Fibroblast of lung (primary cell): ENCODE data around the gene CPXM1. TPM values are rescaled to one million over a fixed set of nuclear protein-coding genes. Genes with fewer than 3 reads are reported as not detected.

Source experiments
- DNase-seq, 2 donors: peaks; one replicate each; pipeline versions ENCODE4 v3.0.0 to v3.0.0-alpha.2; 2010; ENCODE audit warnings: low read depth in 2 of 2
- H2AFZ ChIP-seq: 2 replicates; pipeline ENCODE4 v1.5.1; 2012; ENCODE audit warnings: low read length, control low read depth, inconsistent platforms
- H3K27ac ChIP-seq: 2 replicates; pipeline ENCODE4 v1.5.1; 2011; ENCODE audit warnings: low read length, control low read depth; ENCODE audit not compliant: insufficient read depth
- H3K27me3 ChIP-seq: 2 replicates; pipeline ENCODE4 v1.5.1; 2011; ENCODE audit warnings: mild to moderate bottlenecking, low read length; ENCODE audit not compliant: control insufficient read depth, insufficient read depth
- H3K36me3 ChIP-seq: 2 replicates; pipeline ENCODE4 v1.5.1; 2011; ENCODE audit warnings: low read length; ENCODE audit not compliant: control insufficient read depth, insufficient read depth
- H3K4me1 ChIP-seq: 2 replicates; pipeline ENCODE4 v1.5.1; 2011; ENCODE audit warnings: low read length; ENCODE audit not compliant: control insufficient read depth, insufficient read depth; ENCODE audit errors: extremely low read depth
- H3K4me2 ChIP-seq: 2 replicates; pipeline ENCODE4 v1.5.1; 2011; ENCODE audit warnings: low read length, control low read depth; ENCODE audit not compliant: insufficient read depth; ENCODE audit errors: extremely low read depth
- H3K4me3 ChIP-seq, 4 experiments: fragments of 200-600 bp in 1 of 4; sonication (generic) in 1 of 4; replicated peaks in 1 of 4; 2 replicates each; pipeline ENCODE4 v1.5.1; 2011 to 2016; ENCODE audit warnings: low read length in 4 of 4, low read depth in 3 of 4, mild to moderate bottlenecking in 3 of 4, control low read depth in 2 of 4, inconsistent platforms in 1 of 4, mixed read lengths in 1 of 4; ENCODE audit not compliant: insufficient read depth in 1 of 4; ENCODE audit errors: control extremely low read depth in 1 of 4
- H3K79me2 ChIP-seq: 2 replicates; pipeline ENCODE4 v1.5.1; 2012; ENCODE audit warnings: mild to moderate bottlenecking, low read length, inconsistent platforms; ENCODE audit not compliant: control insufficient read depth, insufficient read depth
- H3K9ac ChIP-seq: 2 replicates; pipeline ENCODE4 v1.5.1; 2011; ENCODE audit warnings: mild to moderate bottlenecking, low read length, control low read depth; ENCODE audit not compliant: insufficient read depth
- H3K9me3 ChIP-seq: 2 replicates; pipeline ENCODE4 v1.5.1; 2012; ENCODE audit warnings: low read depth, low read length; ENCODE audit not compliant: control insufficient read depth, insufficient read depth
- H4K20me1 ChIP-seq: 2 replicates; pipeline ENCODE4 v1.5.1; 2011; ENCODE audit warnings: low read length; ENCODE audit not compliant: control insufficient read depth, insufficient read depth; ENCODE audit errors: extremely low read depth
- EZH2 ChIP-seq: IDR thresholded peaks from 2 replicates; pipeline ENCODE4 v1.5.1; 2012; ENCODE audit warnings: low read length, control low read depth, mild to moderate bottlenecking; ENCODE audit errors: missing control alignments
- polyA plus RNA-seq, 2 donors: library from polyadenylated mRNA; depleted of rRNA in 1 of 2; stranded (reverse) in 1 of 2; unstranded in 1 of 2; fragments of >200 nt; gene quantifications; 2 replicates each; pipeline ENCODE4 v1.2.1, GENCODE V29; 2011 to 2012; ENCODE audit warnings: missing spikeins in 1 of 2
- total RNA-seq: library from RNA; depleted of rRNA; stranded (reverse); fragments of >200 nt; gene quantifications from 2 replicates; pipeline ENCODE4 v1.2.1, GENCODE V29; 2014
- TF ChIP-seq, protein P1 (sequence below), 2 donors: IDR thresholded peaks in 1 of 2; conservative IDR thresholded peaks in 1 of 2; 1 replicate in 1 of 2; 2 replicates in 1 of 2; pipeline ENCODE4 v1.5.1; 2011 to 2012; ENCODE audit warnings: low read length in 2 of 2, control low read depth in 1 of 2, inconsistent platforms in 1 of 2, low read depth in 1 of 2, mild to moderate bottlenecking in 1 of 2

CPXM1 gene
- total and polyA plus RNA-seq, 2 donors (not counting 1 experiment from before 2014, with no cell fraction given), result 0.50 to 0.92 TPM

DNA sequence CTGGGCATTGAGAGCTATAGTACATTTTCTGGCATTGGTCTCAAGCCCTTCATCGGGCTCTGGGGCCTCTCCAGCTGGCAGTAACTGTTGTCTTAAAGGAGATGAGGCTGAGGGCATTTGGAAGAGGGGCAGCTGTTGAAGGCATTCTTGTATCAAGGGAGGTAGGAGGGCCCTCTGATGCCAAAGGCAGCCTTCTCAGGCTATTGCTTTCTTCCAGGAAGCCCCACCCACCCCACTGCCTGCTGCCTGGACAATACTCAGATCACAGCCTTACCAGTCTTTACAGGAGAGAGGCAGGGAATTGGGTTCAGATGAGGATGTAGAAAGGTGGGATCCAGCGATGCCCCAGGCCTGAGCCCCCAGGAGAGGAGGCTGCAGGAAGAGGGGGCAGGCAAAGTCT lies 46.0 kb downstream of the CPXM1 start:
- no peak for DNase-seq
- no peak overlapping the region for H2AFZ ChIP-seq
- H3K27ac ChIP-seq, result no peak overlapping the region
- no peaks in the 10 kb centered on the region for H3K9me3 ChIP-seq
- no peaks in the 10 kb centered on the region for H3K79me2 ChIP-seq
- no peaks in the 10 kb centered on the region for H3K36me3 ChIP-seq
- no peak overlapping the region for H3K9ac ChIP-seq
- peaks cover 27% of the 10 kb centered on the region for H3K27me3 ChIP-seq
- H3K4me1 ChIP-seq, result peaks cover 3% of the 10 kb centered on the region
- H4K20me1 ChIP-seq, result no peaks in the 10 kb centered on the region
- H3K4me2 ChIP-seq, result no peak overlapping the region
- no peak overlapping the region for H3K4me3 ChIP-seq
- TF ChIP-seq, protein P1, sequence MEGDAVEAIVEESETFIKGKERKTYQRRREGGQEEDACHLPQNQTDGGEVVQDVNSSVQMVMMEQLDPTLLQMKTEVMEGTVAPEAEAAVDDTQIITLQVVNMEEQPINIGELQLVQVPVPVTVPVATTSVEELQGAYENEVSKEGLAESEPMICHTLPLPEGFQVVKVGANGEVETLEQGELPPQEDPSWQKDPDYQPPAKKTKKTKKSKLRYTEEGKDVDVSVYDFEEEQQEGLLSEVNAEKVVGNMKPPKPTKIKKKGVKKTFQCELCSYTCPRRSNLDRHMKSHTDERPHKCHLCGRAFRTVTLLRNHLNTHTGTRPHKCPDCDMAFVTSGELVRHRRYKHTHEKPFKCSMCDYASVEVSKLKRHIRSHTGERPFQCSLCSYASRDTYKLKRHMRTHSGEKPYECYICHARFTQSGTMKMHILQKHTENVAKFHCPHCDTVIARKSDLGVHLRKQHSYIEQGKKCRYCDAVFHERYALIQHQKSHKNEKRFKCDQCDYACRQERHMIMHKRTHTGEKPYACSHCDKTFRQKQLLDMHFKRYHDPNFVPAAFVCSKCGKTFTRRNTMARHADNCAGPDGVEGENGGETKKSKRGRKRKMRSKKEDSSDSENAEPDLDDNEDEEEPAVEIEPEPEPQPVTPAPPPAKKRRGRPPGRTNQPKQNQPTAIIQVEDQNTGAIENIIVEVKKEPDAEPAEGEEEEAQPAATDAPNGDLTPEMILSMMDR (conservative IDR thresholded peaks at IDR 0.05 in 1 of 2, IDR thresholded peaks at IDR 0.05 in 1 of 2; ENCODE audit: low read depth in 1 of 2, low read length in 2 of 2), result no peak
- TF ChIP-seq EZH2, result no peak

- peaks cover 3% of the 10 kb centered on the region for H3K4me1 ChIP-seq
- no peaks in the 10 kb centered on the region for H3K79me2 ChIP-seq
- no peak overlapping the region for H3K9ac ChIP-seq
- H3K27me3 ChIP-seq, result peaks cover 27% of the 10 kb centered on the region
- no peak overlapping the region for H3K4me2 ChIP-seq
- H4K20me1 ChIP-seq, result no peaks in the 10 kb centered on the region
- H3K4me3 ChIP-seq, result no peak overlapping the region
- no peak overlapping the region for H2AFZ ChIP-seq
- H3K27ac ChIP-seq, result no peak overlapping the region
- no peak for TF ChIP-seq EZH2
- TF ChIP-seq, protein P1 (conservative IDR thresholded peaks at IDR 0.05 in 1 of 2, IDR thresholded peaks at IDR 0.05 in 1 of 2; ENCODE audit: low read depth in 1 of 2, low read length in 2 of 2), result no peak
- H3K9me3 ChIP-seq, result no peaks in the 10 kb centered on the region
- H3K36me3 ChIP-seq, result no peaks in the 10 kb centered on the region
- no peak for DNase-seq
Measured at GRCh38 chr20:2753461-2754040, 46.9 kb downstream of the CPXM1 start.

GRCh38 chr20:2752567-2753460 lies 47.6 kb downstream of the CPXM1 start:
- TF ChIP-seq, protein P1 (conservative IDR thresholded peaks at IDR 0.05 in 1 of 2, IDR thresholded peaks at IDR 0.05 in 1 of 2; ENCODE audit: low read depth in 1 of 2, low read length in 2 of 2), result peak; percentile 66 to 71
- no peak for TF ChIP-seq EZH2
- peak overlapping the region; percentile 68 for H3K4me2 ChIP-seq
- peaks cover 27% of the 10 kb centered on the region for H3K27me3 ChIP-seq
- H3K27ac ChIP-seq, result no peak overlapping the region
- peak; percentile 14 to 28 for DNase-seq
- H3K9ac ChIP-seq, result peak overlapping the region; percentile 16
- H2AFZ ChIP-seq, result peak overlapping the region; percentile 55
- peak overlapping the region in 3 of 4 experiments; percentile 40 to 56 (median 46) for H3K4me3 ChIP-seq
- H4K20me1 ChIP-seq, result no peaks in the 10 kb centered on the region
- H3K9me3 ChIP-seq, result no peaks in the 10 kb centered on the region
- no peaks in the 10 kb centered on the region for H3K36me3 ChIP-seq
- H3K79me2 ChIP-seq, result no peaks in the 10 kb centered on the region
- H3K4me1 ChIP-seq, result peaks cover 3% of the 10 kb centered on the region
